ENCODE results near the gene NUP37. TPM values are rescaled to one million over a fixed set of nuclear protein-coding genes. Genes with fewer than 3 reads are reported as not detected.

Gene NUP37
- total and polyA plus RNA-seq, 11 donors = 7.6 to 26.2 (median 16.1) TPM

- Histone ChIP-seq H3K27me3 (no peaks in the 10 kb centered on the region), H3K9me3 (no peaks in the 10 kb centered on the region), H3K4me3 (peak overlapping the region; percentile 64 to 90 (median 76)), H3K27ac (peak overlapping the region in 2 of 12 donors; percentile 87 to 88), H3K36me3 (peaks cover 0 to 29% (median 26%) of the 10 kb centered on the region in 9 donors), H3K4me1 (peaks cover 0 to 19% (median 14%) of the 10 kb centered on the region in 12 donors)
- TF ChIP-seq CTCF (IDR thresholded peaks at IDR 0.05) (no peak), POLR2A (IDR thresholded peaks at IDR 0.05) (no peak)
- WGBS, 4 donors = 2 to 5% (median 4%) methylated on average over 4 of the region's 4 CpGs
- no peak for ATAC-seq
- DNase-seq = no peak
- intact Hi-C loops (cut with DNase I) = loop anchor here in 3 of 10 donors (2.0 to 10.0 kb wide), 3 partner anchors 56 to 58 kb away; partner anchors contain the start of gene WASHC3 (in 2 of the 3)
Measured at GRCh38 chr12:102120564-102120873, 605 bp upstream of the NUP37 start.

- ATAC-seq (no peak), DNase-seq (no peak)
- Histone ChIP-seq H3K9me3 (no peaks in the 10 kb centered on the region), H3K4me3 (peak overlapping the region in 10 of 12 donors; percentile 64 to 90 (median 76)), H3K27ac (no peak overlapping the region), H3K27me3 (no peaks in the 10 kb centered on the region), H3K36me3 (peaks cover 0 to 44% (median 32%) of the 10 kb centered on the region in 9 donors), H3K4me1 (peaks cover 0 to 19% (median 14%) of the 10 kb centered on the region in 12 donors)
- WGBS, 4 donors = 76 to 81% (median 80%) methylated on average over 2 of the region's 2 CpGs
- intact Hi-C loops (cut with DNase I) = loop anchor here in 3 of 10 donors (2.0 to 5.0 kb wide), 2 partner anchors 56 to 57 kb away; partner anchors contain the start of gene WASHC3 (in 2 of the 3)
- no peak for TF ChIP-seq CTCF (IDR thresholded peaks at IDR 0.05)
- no peak for TF ChIP-seq POLR2A (IDR thresholded peaks at IDR 0.05)
Measured at GRCh38 chr12:102118874-102119273, 1.0 kb downstream of the NUP37 start.

DNA sequence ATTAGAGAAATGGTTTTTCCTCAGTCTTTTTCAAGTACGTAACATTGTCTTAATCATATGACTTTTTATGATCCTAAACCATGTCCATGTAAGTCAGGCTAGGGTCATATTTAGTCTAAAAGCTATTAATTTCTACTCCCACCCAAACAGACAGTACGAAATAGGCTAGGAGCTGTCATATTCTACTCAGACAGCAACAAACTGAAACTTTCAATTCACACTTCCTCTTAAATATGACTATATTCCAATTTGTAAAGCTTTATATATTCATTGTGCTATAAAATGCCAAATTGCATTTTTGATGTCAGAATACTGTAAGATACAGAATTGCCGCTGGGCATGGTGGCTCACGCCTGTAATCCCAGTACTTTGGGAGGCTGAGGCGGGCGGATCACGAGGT is 3.5 kb downstream of the NUP37 start:
- ATAC-seq = no peak
- no peak for DNase-seq
- TF ChIP-seq POLR2A (IDR thresholded peaks at IDR 0.05) = no peak
- TF ChIP-seq CTCF (IDR thresholded peaks at IDR 0.05) = no peak

DNA sequence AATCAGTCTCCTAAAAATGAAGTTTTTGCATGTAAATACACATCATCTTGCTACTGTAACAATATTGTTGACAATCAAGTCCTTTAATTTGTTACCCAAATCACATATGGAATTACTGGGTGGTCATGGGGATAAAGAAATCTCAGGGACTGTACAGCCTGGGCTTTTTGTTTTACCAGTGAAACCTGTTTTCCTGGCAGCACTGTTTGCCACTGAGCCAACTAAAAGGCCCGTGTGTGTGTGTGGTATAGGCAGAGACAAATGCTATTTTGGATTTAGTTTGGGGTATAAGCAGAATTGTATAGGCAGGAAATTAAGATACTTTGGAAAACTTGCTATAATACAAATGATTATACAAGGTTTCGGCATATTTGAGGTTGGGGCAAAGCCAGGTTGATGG is 5.7 kb downstream of the NUP37 start:
- ATAC-seq = no peak

More for the DNA sequence above, 3.5 kb downstream of the NUP37 start:
- WGBS, 4 donors = 83 to 96% (median 92%) methylated on average over 7 of the region's 7 CpGs
- Histone ChIP-seq H3K36me3 (peaks cover 0 to 56% (median 42%) of the 10 kb centered on the region in 9 donors), H3K27ac (no peak overlapping the region), H3K27me3 (no peaks in the 10 kb centered on the region), H3K4me1 (peaks cover 0 to 19% (median 14%) of the 10 kb centered on the region in 12 donors), H3K4me3 (no peak overlapping the region), H3K9me3 (no peaks in the 10 kb centered on the region)
- intact Hi-C loops (cut with DNase I) = loop anchor here in 2 of 10 donors (5.0 kb wide), 1 partner anchor 54 kb away; the partner anchor contains the start of gene WASHC3 (in 2 of the 2)

More for the DNA sequence above, 5.7 kb downstream of the NUP37 start:
- peaks cover 0 to 78% (median 64%) of the 10 kb centered on the region in 9 donors for H3K36me3 ChIP-seq
- peaks cover 0 to 6% (median 4%) of the 10 kb centered on the region in 12 donors for H3K4me1 ChIP-seq
- intact Hi-C loops (cut with DNase I) = no loop called here
- H3K4me3 ChIP-seq = no peak overlapping the region
- whole genome bisulfite sequencing, 4 donors = 75 to 94% (median 88%) methylated on average over 2 of the region's 2 CpGs
- H3K9me3 ChIP-seq = no peaks in the 10 kb centered on the region
- TF ChIP-seq POLR2A (IDR thresholded peaks at IDR 0.05) = no peak
- TF ChIP-seq CTCF (IDR thresholded peaks at IDR 0.05) = no peak
- H3K27me3 ChIP-seq = no peaks in the 10 kb centered on the region
- H3K27ac ChIP-seq = no peak overlapping the region
- DNase-seq = no peak
